GM21737 (cell line): ENCODE results near the gene SPEF2.
A peak's percentile ranks its signal among the peaks of the same experiment; 100 is the strongest.

Source experiments
- ATAC-seq: cut with Tn5 transposase; IDR thresholded peaks from one replicate; pipeline ENCODE4 v1.9.1; 2021; ENCODE audit warnings: mild to moderate bottlenecking, moderate library complexity; ENCODE audit not compliant: unreplicated experiment

Gene SPEF2

DNA sequence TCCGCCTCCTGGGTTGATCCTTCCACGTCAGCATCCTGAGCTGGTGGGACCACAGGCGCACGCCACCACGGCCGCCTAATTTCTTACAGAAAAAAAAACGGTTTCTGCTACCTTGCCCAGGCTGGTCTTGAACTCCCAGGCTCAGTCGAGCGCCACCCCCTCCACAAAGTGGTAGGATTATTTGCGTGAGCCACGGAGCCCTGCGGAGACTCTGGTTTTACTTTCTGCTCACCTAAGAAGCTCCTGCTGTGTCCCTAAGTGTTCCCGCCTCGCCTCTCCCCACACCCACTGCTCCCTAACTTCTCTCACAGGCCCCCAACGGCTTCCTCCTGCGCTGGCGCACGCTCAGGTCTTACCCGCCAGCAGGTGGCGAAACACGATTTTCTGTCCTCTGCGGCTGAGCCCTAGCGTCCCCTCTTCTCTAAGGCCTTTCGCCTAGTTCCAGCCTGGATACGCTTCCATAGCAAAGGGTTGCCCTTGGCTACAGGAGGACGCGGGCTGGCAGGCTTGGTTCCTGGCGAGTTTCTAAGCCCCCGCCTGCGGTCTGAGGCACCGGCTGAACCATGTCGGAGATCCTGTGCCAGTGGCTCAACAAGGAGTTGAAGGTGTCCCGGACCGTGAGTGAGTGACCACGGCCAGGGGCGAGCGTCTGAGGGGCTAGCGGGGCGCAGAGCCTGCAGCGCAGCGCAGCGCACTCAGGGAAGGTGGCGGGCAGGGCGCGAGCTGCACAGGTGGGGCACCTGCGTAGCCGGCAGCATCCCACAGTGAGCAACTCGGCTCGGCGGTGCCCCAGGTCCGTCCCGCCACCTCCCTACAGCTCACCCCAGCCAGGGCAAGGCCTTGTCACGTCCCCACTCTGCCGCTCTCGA lies at the start of gene SPEF2:
SPEF2 (plus strand) TSS at position 429 of the 869 bp plus-strand sequence; CDS start at position 564, 135 bp downstream.
- ATAC-seq = peak; percentile 94

- no peak for ATAC-seq
Observed at GRCh38 chr5:35575578-35575977, 42.1 kb upstream of the SPEF2 start.

DNA sequence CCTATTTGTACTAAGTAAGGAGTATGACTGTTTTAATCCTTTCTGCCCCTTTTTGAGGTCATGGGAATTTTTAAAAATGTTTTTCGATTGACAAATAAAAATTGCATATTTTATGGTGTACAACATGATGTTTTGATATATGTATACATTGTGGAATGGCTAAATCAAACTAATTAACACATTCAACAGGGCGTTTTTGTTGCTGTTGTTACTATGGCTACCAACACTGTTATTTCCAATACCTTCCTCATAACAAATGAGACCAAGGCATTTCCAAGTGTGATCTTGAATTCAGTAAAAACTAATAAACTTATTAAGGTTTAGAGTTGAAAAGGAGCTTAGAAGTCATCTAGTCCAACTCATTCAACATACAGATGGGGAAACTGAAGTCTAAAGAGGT lies 30.2 kb upstream of the SPEF2 start:
- no peak for ATAC-seq

DNA sequence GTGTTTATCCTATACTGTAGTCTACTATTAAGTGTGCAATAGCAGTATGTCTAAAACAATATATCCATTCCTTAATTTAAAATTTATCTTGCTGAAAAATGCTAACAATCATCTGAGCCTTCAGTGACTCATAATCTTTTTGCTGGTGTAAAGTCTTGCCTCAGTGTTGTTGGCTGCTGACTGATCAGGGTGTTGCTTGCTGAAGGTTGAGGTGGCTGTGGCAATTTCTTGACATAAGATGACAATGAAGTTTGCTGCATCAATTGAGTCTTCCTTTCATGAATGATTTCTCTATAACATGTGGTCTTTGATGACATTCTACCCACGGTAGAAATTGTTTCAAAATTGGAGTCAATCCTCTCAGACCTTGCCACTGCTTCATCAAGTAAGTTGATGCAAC lies 24.3 kb upstream of the SPEF2 start:
- no peak for ATAC-seq

DNA sequence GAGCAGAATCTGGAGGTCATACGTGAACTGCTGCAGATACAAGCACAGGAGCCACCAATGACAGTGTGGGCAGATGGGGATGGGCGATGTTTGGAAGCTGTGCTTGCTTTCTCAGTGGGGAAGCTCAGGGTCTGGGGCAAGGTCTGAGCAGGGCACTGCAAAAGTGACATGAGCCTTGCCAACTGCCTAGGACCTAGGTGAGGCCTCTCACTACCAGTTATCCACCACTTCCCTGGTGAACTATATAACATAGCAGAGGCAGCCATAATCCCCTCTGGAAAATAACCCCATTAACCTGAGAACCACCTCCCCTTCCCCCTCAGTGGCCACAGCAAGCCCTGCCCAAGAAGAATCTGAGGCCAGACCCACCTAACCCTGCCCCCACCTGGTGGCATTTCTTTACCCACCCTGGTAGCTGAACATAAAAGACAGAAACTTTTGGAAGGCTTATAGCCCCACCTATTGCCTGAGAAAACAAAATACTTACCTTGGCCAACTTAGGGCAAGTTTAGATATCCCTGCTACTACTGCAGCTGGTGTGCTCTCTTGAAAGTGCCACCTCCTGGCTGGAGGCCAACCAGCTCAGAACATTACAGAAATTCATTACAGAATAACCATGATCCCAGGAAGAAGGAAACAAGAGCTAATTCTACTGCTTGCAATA lies 18.8 kb upstream of the SPEF2 start:
- no peak for ATAC-seq

DNA sequence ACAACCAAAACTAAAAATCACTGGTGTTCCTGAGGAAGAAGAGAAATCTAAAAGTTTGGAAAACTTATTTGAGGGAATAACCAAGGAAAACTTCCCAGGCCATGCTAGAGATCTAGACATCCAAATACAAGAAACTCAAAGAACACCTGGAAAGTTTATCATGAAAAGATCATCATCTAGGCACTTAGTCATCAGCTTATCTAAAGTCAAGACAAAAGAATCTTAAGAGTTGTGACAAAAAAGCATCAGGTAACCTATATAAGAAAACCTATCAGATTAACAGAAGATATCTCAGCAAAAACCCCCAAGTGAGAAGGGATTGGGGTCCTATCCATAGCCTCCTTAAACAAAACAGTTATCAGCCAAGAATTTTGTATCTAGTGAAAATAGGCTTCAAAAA lies 17.1 kb upstream of the SPEF2 start:
- ATAC-seq = no peak

- ATAC-seq = no peak
Observed at GRCh38 chr5:35608881-35609779, 8.5 kb upstream of the SPEF2 start.

DNA sequence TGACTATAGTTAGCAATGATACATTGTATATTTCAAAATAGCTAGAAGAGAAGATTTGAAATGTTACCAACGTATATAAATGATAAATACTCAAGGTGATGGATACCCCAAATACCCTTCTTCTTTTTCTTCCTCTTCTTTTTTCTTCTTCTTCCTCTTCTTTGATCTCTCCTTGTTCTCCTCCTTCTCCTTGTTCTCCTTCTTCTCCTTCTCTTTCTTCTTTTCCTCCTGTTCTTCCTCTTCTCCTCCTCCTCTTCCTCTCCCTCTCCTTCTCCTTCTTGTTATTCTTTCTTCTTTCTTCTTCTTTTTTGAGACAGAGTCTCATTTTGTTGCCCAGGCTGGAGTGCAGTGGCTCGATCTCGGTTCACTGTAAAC lies 616 bp upstream of the SPEF2 start:
- no peak for ATAC-seq

- no peak for ATAC-seq
Observed at GRCh38 chr5:35618304-35618636, 607 bp downstream of the SPEF2 start.

- no peak for ATAC-seq
Observed at GRCh38 chr5:35618781-35619180, 1.1 kb downstream of the SPEF2 start.

DNA sequence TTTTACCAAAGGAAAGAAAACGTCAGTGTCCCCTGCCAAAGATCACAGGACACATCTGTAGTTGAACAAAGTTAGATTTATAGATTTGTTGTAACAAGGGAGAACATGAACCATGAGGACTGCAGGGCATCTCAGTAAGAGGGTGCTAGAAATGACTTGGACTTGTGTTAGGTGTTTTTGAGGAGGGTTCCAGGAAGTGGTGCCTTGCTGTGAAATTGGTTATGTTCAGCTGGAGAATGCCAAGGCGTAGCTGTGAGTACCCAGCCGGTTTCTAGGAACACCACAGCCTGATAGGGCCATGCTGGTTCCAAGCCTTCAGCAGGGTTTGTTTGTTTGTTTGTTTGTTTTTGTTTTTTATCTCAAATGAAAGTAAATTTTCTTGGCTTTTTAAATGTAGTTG lies 5.3 kb downstream of the SPEF2 start:
- ATAC-seq = no peak

DNA sequence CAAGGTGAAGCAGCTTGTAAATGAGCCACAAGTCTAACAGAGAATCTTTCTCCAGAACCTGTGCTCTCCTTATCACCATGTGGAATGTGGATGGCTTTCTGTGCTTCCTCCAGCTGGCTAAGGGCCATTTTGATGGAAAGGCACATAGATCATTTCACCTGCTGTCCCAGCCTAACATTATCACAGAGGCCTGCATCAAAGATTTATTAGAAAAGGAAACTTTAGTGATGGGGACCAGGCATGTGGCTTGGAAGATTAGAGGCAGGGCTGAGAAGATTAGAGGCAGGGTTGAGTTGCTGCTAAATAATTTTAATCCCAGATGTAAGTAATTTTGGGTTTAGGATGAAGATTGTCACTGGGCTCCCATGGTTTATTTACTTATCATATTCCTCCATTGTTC lies 6.3 kb downstream of the SPEF2 start:
- ATAC-seq = no peak

- ATAC-seq = no peak
Observed at GRCh38 chr5:35626108-35626507, 8.4 kb downstream of the SPEF2 start.

DNA sequence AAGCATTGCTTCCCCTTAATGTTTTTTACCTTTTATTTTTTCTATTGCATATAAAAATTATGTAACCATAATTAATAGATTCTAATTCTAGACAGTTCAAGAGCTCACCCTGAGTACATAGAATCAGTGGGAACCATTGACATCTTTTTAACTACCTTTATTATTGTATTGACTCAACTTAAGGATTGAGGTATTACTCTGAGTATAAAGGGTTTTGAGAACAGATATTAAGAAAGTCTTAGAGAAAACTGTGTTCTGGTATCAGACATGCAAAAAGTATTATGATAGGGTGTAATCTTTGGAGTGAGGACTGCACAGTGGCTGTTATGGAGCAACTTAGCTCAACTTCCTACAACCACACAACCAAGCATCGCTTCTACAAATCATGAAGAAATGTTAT lies 8.9 kb downstream of the SPEF2 start:
- no peak for ATAC-seq

GRCh38 chr5:35634326-35634725 lies 16.7 kb downstream of the SPEF2 start:
- no peak for ATAC-seq

DNA sequence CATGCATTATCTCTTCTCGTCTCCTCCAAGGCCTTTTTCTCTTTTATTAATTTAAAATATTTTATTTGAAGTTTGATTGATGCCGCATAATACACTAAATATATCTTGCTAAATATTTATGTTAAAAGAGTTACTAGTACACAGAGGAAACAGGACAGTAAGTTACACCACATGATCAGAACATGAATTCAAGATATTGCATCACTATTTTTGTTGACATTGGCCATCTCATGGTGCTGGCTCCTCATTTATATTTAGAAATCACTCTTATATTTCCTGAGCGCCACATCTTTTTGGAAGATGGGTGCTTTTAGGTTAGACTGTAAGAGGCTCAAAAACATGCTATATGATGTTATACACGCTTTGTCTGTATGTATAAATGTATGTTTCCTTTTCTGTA lies 23.0 kb downstream of the SPEF2 start:
- ATAC-seq = no peak

- ATAC-seq = no peak
Observed at GRCh38 chr5:35644543-35644942, 26.9 kb downstream of the SPEF2 start.

GRCh38 chr5:35647128-35647527 lies 29.5 kb downstream of the SPEF2 start:
- ATAC-seq = no peak

DNA sequence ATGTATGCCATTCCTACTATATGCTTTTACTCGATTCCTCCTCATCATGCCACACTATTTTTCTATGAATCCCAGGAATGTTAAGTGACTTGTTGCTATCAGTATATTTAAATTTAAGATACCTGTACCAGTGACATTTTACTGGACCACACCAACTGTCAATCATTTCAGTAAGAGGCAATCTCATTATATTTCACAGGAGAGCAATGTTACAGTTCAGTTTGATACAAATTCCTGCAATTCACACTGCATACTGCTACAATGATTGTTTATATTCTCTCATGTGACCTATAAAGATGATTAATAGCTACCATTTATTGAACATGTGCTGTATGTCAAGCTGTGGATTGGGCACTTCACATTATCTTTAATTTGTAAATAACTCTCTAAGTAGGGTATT lies 30.0 kb downstream of the SPEF2 start:
- no peak for ATAC-seq

DNA sequence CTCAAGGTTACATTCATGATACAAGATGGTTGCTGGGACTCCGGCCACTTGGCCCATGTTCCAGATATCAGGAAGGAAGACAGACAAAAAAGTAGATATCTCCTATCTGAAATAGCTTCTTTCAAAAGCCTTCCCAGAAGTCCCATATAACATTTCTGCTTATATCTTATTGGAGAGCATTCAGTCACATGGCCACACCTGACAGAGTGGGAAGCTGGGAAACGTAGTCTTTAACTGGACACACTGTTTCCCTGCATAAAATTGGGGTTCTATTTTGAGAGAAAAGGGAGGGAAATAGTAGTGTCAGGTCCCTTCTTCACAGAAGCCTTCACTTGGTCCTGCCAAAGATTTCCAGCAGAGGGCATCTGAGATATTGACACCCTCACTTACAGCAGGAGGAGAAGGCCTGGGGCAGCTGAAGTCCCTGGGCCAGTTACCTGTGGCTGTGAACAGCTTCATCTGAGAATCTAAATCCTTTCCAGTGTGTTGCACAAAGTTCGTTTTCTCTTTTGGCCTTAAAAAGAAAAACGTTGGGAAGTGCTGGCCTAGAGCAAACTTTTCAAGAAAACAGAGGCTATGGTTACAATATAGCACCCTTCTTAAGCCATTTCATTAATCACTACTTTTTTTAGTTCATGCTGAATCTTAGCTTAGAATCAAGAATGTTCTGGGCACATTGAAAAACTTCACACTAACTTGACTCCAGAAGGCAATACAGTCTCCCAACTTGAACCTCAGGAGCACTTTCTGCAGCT lies 33.5 kb downstream of the SPEF2 start:
- no peak for ATAC-seq

- no peak for ATAC-seq
Observed at GRCh38 chr5:35656721-35657120, 39.1 kb downstream of the SPEF2 start.
